NK-92 treated with Interleukin-12 subunit alpha and Interleukin-12 subunit beta, amount 100 ng/mL, for 24 hours (cell line): ENCODE measurements around the gene TMA16.
"Not testable (repeated sequence)": the region's sequence is repeated elsewhere in the genome, so short reads cannot be mapped to it uniquely, and the experiment has no call there.

Experiments
- DNase-seq: peaks from one replicate; lab custom pipeline; 2025; lab: John Stamatoyannopoulos, UW

TMA16 gene

GRCh38 chr4:163515198-163515597 is 20.7 kb downstream of the TMA16 start:
- DNase-seq = no peak

GRCh38 chr4:163523791-163524365 is 29.4 kb downstream of the TMA16 start:
- DNase-seq = no peak

GRCh38 chr4:163525982-163526381 is 31.5 kb downstream of the TMA16 start:
- DNase-seq = no peak

DNA sequence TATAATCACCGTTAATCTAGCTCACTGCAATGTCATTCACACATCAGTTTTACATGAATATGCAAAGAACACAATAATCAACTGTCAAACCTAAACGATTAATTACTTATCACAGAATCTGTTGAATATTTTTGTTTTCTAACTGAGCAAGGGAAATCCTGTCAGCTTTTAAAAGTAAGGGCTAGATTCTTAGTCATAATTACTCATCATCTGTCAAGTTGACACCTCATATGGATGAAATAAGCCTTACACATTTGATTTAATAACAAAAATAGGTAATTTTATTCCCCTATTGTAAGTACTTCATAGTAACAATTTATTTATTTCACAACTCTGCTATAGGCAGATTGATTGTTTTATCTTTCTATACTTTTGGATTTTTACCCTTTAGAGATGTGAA is 32.7 kb downstream of the TMA16 start:
- DNase-seq = no peak

- DNase-seq = no peak
These were observed 34.2 kb downstream of the TMA16 start for GRCh38 chr4:163528653-163529052.

DNA sequence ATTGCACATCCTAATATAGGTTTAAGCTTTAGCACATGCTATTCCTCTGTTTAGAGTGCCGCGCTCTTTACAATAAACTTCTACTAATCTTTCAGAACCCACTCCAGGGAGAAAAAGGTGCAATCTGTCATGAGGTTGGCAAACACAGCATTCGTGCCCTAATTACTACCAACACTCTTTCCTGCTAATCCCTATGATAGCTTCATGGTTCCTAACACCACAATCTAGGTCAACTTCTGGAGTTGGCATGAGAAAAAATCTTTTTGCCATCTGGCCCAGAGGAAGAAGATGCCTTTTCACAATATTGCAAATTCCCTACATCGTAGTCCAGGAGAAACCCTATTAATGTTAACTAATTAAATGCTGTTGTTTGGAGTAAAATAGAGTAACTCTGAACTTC is 39.6 kb downstream of the TMA16 start:
- no peak for DNase-seq

- DNase-seq = no peak
These were observed 41.2 kb downstream of the TMA16 start for GRCh38 chr4:163535657-163536056.

- no peak for DNase-seq
These were observed 41.6 kb downstream of the TMA16 start for GRCh38 chr4:163536091-163536490.

DNA sequence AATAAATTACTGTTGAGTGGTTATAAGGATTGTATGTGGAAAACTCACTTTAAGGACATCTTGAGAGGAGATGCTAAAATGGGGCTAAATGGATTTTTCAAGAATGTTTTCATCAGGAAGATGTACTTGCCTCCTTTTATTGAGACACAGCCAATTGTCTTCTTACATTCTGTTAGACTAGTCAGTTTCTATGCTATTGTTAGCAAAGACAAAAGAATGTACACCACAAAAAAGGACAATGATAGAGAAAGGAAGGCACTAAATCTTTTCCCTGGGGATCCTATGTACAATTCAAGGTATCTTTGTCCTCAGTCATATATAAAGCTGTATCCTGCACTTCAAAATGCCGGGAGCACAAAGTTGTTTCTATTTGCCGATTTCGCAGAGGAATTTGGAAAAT is 42.6 kb downstream of the TMA16 start:
- no peak for DNase-seq

- DNase-seq = not testable (repeated sequence)
These were observed 44.3 kb downstream of the TMA16 start for GRCh38 chr4:163538820-163539219.

DNA sequence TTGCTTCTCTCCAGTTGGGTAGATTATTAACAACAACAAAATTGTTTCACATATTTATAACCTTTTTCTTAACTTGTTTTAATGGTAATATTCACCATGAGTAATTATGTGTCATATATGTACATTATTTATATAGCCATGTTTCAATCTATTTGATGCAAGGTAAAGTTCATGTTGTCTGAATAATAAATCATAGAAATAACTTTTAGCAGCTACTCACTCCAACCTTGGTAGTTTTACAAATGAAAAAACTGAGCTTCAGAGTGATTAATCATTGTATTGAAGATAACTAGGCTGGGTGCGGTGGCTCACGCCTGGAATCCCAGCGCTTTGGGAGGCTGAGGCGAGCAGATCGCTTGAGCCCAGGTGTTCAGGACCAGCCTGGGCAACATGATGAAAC is 46.0 kb downstream of the TMA16 start:
- no peak for DNase-seq

- DNase-seq = no peak
These were observed 46.5 kb downstream of the TMA16 start for GRCh38 chr4:163540977-163541376.

GRCh38 chr4:163542275-163542674 is 47.8 kb downstream of the TMA16 start:
- DNase-seq = no peak

DNA sequence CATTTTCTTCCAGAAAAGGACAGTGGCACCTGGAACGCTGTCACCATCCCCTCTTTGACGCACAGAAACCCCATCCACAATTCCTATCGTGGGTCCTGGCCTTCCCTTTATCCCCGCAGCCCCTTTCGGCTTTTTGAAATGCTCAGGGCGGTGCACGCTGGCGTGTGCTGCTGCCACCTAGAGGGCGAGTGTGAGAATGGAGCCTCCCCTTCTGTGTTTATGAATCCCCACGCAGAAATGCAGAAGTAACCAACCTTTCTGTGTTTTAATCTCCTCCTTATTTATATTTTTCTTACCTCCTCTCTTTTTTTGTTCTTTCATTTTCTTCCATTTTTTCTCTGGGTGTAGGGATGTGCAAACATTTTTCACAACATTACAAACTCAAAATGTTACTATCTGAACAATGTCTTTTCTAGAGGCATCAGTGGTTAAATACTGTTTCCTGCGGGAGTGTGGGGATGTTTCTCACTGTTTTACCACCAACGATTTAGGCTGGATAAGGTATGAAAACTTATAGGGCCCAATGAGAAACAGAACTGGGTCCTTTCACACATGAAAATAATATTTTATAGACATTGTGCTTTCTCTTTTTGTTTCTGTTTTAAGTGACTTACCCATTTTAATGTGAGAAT is 50.0 kb downstream of the TMA16 start:
- peak; percentile 10 for DNase-seq

- no peak for DNase-seq
These were observed 54.2 kb downstream of the TMA16 start for GRCh38 chr4:163548481-163549243.

DNA sequence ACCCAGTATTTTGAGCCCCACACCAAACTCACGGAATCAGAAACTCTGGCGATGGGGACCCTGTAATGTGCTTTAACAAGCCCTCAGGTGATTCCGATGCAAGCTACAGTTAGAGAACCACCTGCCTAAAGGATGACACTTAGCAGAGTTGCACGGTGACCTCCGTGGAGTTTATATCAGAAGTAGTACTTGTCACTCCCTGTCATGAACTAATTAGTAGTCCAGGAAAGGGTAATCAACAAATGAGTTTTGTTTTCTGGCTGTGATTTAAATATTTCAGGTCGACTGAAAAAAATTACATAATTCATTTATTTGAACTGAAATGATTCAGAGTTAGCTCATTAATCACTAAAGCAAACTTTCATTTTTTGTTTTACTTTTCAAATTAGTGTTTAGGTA is 56.4 kb downstream of the TMA16 start:
- no peak for DNase-seq

DNA sequence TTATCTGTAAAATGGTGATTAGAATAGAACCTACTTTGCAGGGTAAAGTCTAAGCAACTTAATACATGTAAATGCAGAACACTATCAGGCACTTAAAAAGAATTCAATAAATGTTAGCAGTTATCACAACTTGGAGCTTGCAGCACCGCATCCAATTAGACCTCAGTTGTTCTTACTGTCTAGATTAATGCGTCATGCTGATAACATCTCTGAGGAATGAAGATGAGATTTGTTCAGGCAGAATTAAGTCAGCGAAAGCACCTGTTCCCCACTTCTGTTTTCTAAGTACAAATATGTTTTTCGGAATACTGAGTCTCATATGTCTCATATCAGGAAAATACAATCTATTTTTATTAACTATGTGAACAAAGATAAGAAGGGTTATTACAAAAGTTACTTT is 58.7 kb downstream of the TMA16 start:
- DNase-seq = no peak

- DNase-seq = no peak
These were observed 60.5 kb downstream of the TMA16 start for GRCh38 chr4:163554870-163555465.

- no peak for DNase-seq
These were observed 61.7 kb downstream of the TMA16 start for GRCh38 chr4:163556177-163556576.

GRCh38 chr4:163556650-163557391 is 62.3 kb downstream of the TMA16 start:
- no peak for DNase-seq

DNA sequence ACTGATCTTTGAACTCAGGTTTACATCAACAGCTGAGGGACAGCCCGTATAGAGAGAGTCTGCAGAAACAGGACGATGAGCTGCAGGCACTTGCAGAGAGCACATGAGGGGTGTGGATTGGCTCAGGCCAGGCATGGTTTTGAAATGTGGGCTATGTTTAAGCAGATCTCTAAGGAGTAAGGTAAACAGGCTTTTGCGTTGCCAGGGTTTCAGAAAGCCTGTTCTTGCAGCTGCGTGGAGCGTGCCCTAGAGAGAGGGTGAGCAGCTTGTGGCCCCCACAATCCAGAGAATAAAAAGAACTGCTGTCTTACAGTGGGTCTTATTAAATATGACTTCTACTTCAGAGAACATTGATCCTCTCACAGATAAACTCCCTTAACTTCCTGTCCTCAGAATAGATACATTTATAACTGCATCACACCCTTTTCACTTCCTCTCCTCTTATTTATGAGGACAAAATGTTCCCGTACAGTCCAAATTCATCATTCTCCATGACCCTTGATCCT is 64.1 kb downstream of the TMA16 start:
- DNase-seq = no peak

DNA sequence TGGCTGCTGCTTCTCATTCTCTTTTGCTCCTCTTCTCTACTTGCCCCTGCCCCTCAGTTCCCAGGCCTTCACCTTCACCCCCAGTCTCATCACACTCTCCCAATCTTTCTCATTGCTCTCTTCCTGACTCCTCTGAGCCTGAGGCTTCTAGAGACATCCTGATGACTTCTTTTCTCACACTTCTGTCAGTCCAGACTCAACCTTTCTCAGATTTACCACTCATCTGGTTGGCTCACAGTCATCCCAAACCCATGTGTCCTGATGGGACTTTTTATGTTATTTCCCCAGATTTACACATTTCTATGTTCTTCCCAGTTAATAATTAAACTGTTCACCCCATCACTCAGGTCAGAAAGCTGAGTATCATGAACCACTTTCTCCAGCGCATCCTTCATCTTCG is 68.0 kb downstream of the TMA16 start:
- DNase-seq = no peak
